ENCODE data around the gene COP1. TPM values are rescaled to one million over a fixed set of nuclear protein-coding genes. Genes with fewer than 3 reads are reported as not detected.

COP1 gene
- total and polyA plus RNA-seq, 2 of the 8 experiments (the other 6 are each of a cell fraction or from before 2014, with no cell fraction given) = 26.2 to 44.9 TPM

DNA sequence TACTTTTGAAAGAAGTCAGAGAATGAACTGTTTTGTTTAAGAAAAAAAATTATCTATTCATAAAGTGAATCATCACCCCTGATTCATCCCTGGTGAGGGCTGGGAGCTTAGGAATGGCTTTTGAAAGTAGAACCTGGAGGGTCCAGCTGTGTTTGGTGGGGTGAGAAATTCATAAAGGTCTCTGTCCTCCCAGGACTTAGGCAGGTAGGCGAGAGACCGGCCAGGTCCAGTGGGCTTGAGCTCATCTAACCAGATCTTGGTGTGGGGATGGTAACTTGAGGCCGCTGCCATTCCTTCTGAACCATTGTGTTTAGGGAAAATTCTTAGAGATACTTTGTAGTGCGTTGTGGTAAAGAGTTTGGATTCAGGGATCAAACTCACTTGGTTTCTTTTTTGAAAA lies 306.9 kb downstream of the COP1 start:
- H4K20me1 ChIP-seq (replicated peaks in 1 of 2; ENCODE audit: control insufficient read depth in 1 of 2, insufficient read depth in 2 of 2, low read length in 2 of 2) = peaks cover 1 to 4% of the 10 kb centered on the region in 2 experiments
- H4K8ac ChIP-seq (ENCODE audit: extremely low read depth, insufficient read depth, low read length) = no peak overlapping the region
- no peak overlapping the region for H3K9ac ChIP-seq (replicated peaks in 1 of 4; ENCODE audit: extremely low read depth in 1 of 4, low read depth in 3 of 4, low read length in 3 of 4)
- H3K79me1 ChIP-seq (ENCODE audit: low read depth, low read length) = no peaks in the 10 kb centered on the region
- no peak overlapping the region for H3K18ac ChIP-seq (ENCODE audit: extremely low read depth, low read length)
- H3K23me2 ChIP-seq (ENCODE audit: low read depth, low read length) = no peaks in the 10 kb centered on the region
- no peaks in the 10 kb centered on the region for H3K36me3 ChIP-seq (ENCODE audit: control insufficient read depth in 2 of 4, insufficient read depth in 4 of 4, low read length in 3 of 4)
- H2BK12ac ChIP-seq (ENCODE audit: low read depth, low read length) = no peak overlapping the region
- no peak overlapping the region for H4K91ac ChIP-seq (replicated peaks; ENCODE audit: insufficient read length, low read length)
- no peak overlapping the region for H2AK5ac ChIP-seq (ENCODE audit: low read depth, low read length)
- DNase-seq (ENCODE audit: low read depth in 1 of 2, low spot score in 2 of 2) (no peak), FAIRE-seq (no peak)
- POLR2A ChIA-PET (ENCODE audit: partially characterized antibody) = interaction anchor here (0.6 kb wide), 1 partner anchor 32 kb away, joined by 4 read pairs; no protein-coding TSS in a partner anchor
- no peak overlapping the region for H3K4me2 ChIP-seq (ENCODE audit: insufficient read depth in 1 of 2, low read depth in 2 of 2, low read length in 2 of 2)
- CTCF ChIA-PET (ENCODE audit: partially characterized antibody) = interaction anchor here (0.7 to 4.3 kb wide), 5 partner anchors 8 to 174 kb away, joined by 3 to 24 read pairs (median 4); no protein-coding TSS in a partner anchor
- no peaks in the 10 kb centered on the region for H3K79me2 ChIP-seq (ENCODE audit: control insufficient read depth in 1 of 2, insufficient read depth in 2 of 2, low read length in 2 of 2)
- no peak overlapping the region for H2BK15ac ChIP-seq (ENCODE audit: low read length)
- WGBS, 2 experiments (ENCODE audit: extremely low coverage in 1 of 2, insufficient coverage in 1 of 2, insufficient read length in 1 of 2, insufficient replicate concordance in 2 of 2, low coverage in 1 of 2, low lambda C conversion rate in 2 of 2, missing lambda C conversion rate in 1 of 2) = 90% methylated on average over 4 of the region's 4 CpGs; no CpG with 5 or more reads in 1 of the 2 experiments
- no peak overlapping the region for H3K14ac ChIP-seq (ENCODE audit: insufficient read length)
- H3K4me1 ChIP-seq (replicated peaks in 1 of 4; ENCODE audit: control insufficient read depth in 3 of 4, insufficient read depth in 4 of 4, low read length in 3 of 4) = no peaks in the 10 kb centered on the region
- no peak overlapping the region for H3K23ac ChIP-seq (ENCODE audit: insufficient read length)
- peaks cover 67 to 91% (median 85%) of the 10 kb centered on the region in 4 experiments for H3K27me3 ChIP-seq (replicated peaks in 1 of 4; ENCODE audit: control insufficient read depth in 3 of 4, extremely low read depth in 1 of 4, insufficient read depth in 3 of 4, low read length in 3 of 4)
- H2BK20ac ChIP-seq (ENCODE audit: low read length) = no peak overlapping the region
- H2BK5ac ChIP-seq (ENCODE audit: low read depth, low read length) = no peak overlapping the region
- H3K4me3 ChIP-seq (ENCODE audit: extremely low read depth in 1 of 4, insufficient read depth in 2 of 4, low read depth in 3 of 4, low read length in 4 of 4) = no peak overlapping the region
- no peak overlapping the region for H2AFZ ChIP-seq (ENCODE audit: low read length)
- H3K9me3 ChIP-seq (ENCODE audit: insufficient read depth in 2 of 2, low read depth in 1 of 2, low read length in 1 of 2) = peaks cover 0 to 6% of the 10 kb centered on the region in 2 experiments; a peak in 1 of 4 replicates
- H3K4ac ChIP-seq (replicated peaks; ENCODE audit: insufficient read length, low read depth, low read length) = no peak overlapping the region
- H2BK120ac ChIP-seq (replicated peaks; ENCODE audit: low read depth, low read length) = no peak overlapping the region
- no peak overlapping the region for H4K5ac ChIP-seq (ENCODE audit: insufficient read length, low read depth, low read length)
- no peak overlapping the region for H3K56ac ChIP-seq (replicated peaks; ENCODE audit: insufficient read length, low read depth, low read length)
- no peak overlapping the region for H3K27ac ChIP-seq (ENCODE audit: low read depth, low read length)
- no peak for TF ChIP-seq RFX5 (IDR thresholded peaks at IDR 0.05; ENCODE audit: borderline replicate concordance, low read depth, low read length)
- TF ChIP-seq CEBPB (IDR thresholded peaks at IDR 0.05; ENCODE audit: low read depth, low read length) = no peak
